ENCODE data around the gene RERE. TPM values are rescaled to one million over a fixed set of nuclear protein-coding genes. Genes with fewer than 3 reads are reported as not detected.

The RERE gene
- total RNA-seq, result 29.3 and 58.8 TPM in 2 replicates

GRCh38 chr1:8817412-8818324 is at the start of gene RERE:
TSS of gene RERE (minus strand) at chr1:8817640.

GRCh38 chr1:8317647-8318381 is 499.6 kb downstream of the RERE start, which contains the start of gene SLC45A1:
TSS of gene SLC45A1 (plus strand) at chr1:8318114. CDS start at chr1:8324330, 6,216 bp downstream.

Other genes with a start within 250 kb of the RERE start
- 1,087 and 2,369 TPM in 2 replicates for gene ENO1, start 61.0 kb upstream of the RERE start, total RNA-seq
- gene CA6, start 128.2 kb upstream of the RERE start, total RNA-seq, result not detected in 2 replicates
- gene SLC2A7, start 208.8 kb upstream of the RERE start, total RNA-seq, result not detected in 2 replicates